ENCODE measurements around the gene PTCHD4.
A peak's percentile ranks its signal among the peaks of the same experiment; 100 is the strongest.

Gene PTCHD4

GRCh38 chr6:48111143-48111506 lies at the start of gene PTCHD4:
Gene PTCHD4, minus strand, starts transcription at chr6:48111197. Its CDS starts 42,240 bp downstream, at chr6:48068957.
- Histone ChIP-seq H3K9me3 (ENCODE audit: control insufficient read depth, low read depth, low read length) (no peaks in the 10 kb centered on the region), H3K27ac (ENCODE audit: low read length) (peak within 1 kb of the TSS; percentile 43), H3K4me1 (ENCODE audit: control insufficient read depth, low read depth, low read length) (peaks cover 10% of the 10 kb centered on the region), H3K27me3 (ENCODE audit: control insufficient read depth, insufficient read depth, low read length) (no peaks in the 10 kb centered on the region), H3K4me3 (ENCODE audit: low read length) (peak within 1 kb of the TSS; percentile 67), H3K36me3 (ENCODE audit: control insufficient read depth, low read depth, low read length) (no peaks in the 10 kb centered on the region), H3K9ac (ENCODE audit: low read length) (peak within 1 kb of the TSS; percentile 52)

GRCh38 chr6:48151142-48151541 lies 40.1 kb upstream of the PTCHD4 start:
- H3K4me1 ChIP-seq (ENCODE audit: control insufficient read depth, low read depth, low read length): no peaks in the 10 kb centered on the region
- H3K9me3 ChIP-seq (ENCODE audit: control insufficient read depth, low read depth, low read length): peaks cover 11% of the 10 kb centered on the region
- H3K27me3 ChIP-seq (ENCODE audit: control insufficient read depth, insufficient read depth, low read length): no peaks in the 10 kb centered on the region
- no peak overlapping the region for H3K9ac ChIP-seq (ENCODE audit: low read length)
- H3K27ac ChIP-seq (ENCODE audit: low read length): no peak overlapping the region
- H3K4me3 ChIP-seq (ENCODE audit: low read length): no peak overlapping the region
- H3K36me3 ChIP-seq (ENCODE audit: control insufficient read depth, low read depth, low read length): no peaks in the 10 kb centered on the region

GRCh38 chr6:48150701-48151100 lies 39.7 kb upstream of the PTCHD4 start:
- Histone ChIP-seq H3K9ac (ENCODE audit: low read length) (no peak overlapping the region), H3K36me3 (ENCODE audit: control insufficient read depth, low read depth, low read length) (no peaks in the 10 kb centered on the region), H3K27ac (ENCODE audit: low read length) (no peak overlapping the region), H3K9me3 (ENCODE audit: control insufficient read depth, low read depth, low read length) (peaks cover 11% of the 10 kb centered on the region), H3K4me3 (ENCODE audit: low read length) (no peak overlapping the region), H3K4me1 (ENCODE audit: control insufficient read depth, low read depth, low read length) (no peaks in the 10 kb centered on the region), H3K27me3 (ENCODE audit: control insufficient read depth, insufficient read depth, low read length) (no peaks in the 10 kb centered on the region)

- Histone ChIP-seq H3K9ac (ENCODE audit: low read length) (no peak overlapping the region), H3K9me3 (ENCODE audit: control insufficient read depth, low read depth, low read length) (peaks cover 4% of the 10 kb centered on the region), H3K27ac (ENCODE audit: low read length) (no peak overlapping the region), H3K36me3 (ENCODE audit: control insufficient read depth, low read depth, low read length) (no peaks in the 10 kb centered on the region), H3K4me1 (ENCODE audit: control insufficient read depth, low read depth, low read length) (no peaks in the 10 kb centered on the region), H3K4me3 (ENCODE audit: low read length) (no peak overlapping the region), H3K27me3 (ENCODE audit: control insufficient read depth, insufficient read depth, low read length) (no peaks in the 10 kb centered on the region)
Measured at GRCh38 chr6:48147051-48147450, 36.1 kb upstream of the PTCHD4 start.

- no peaks in the 10 kb centered on the region for H3K4me1 ChIP-seq (ENCODE audit: control insufficient read depth, low read depth, low read length)
- no peaks in the 10 kb centered on the region for H3K27me3 ChIP-seq (ENCODE audit: control insufficient read depth, insufficient read depth, low read length)
- no peak overlapping the region for H3K4me3 ChIP-seq (ENCODE audit: low read length)
- H3K9ac ChIP-seq (ENCODE audit: low read length): no peak overlapping the region
- no peaks in the 10 kb centered on the region for H3K9me3 ChIP-seq (ENCODE audit: control insufficient read depth, low read depth, low read length)
- no peak overlapping the region for H3K27ac ChIP-seq (ENCODE audit: low read length)
- no peaks in the 10 kb centered on the region for H3K36me3 ChIP-seq (ENCODE audit: control insufficient read depth, low read depth, low read length)
Measured at GRCh38 chr6:48144021-48144420, 33.0 kb upstream of the PTCHD4 start.

GRCh38 chr6:48141975-48142374 lies 31.0 kb upstream of the PTCHD4 start:
- Histone ChIP-seq H3K9me3 (ENCODE audit: control insufficient read depth, low read depth, low read length) (no peaks in the 10 kb centered on the region), H3K4me3 (ENCODE audit: low read length) (no peak overlapping the region), H3K4me1 (ENCODE audit: control insufficient read depth, low read depth, low read length) (no peaks in the 10 kb centered on the region), H3K9ac (ENCODE audit: low read length) (no peak overlapping the region), H3K36me3 (ENCODE audit: control insufficient read depth, low read depth, low read length) (no peaks in the 10 kb centered on the region), H3K27me3 (ENCODE audit: control insufficient read depth, insufficient read depth, low read length) (no peaks in the 10 kb centered on the region), H3K27ac (ENCODE audit: low read length) (no peak overlapping the region)

GRCh38 chr6:48139818-48140614 lies 29.0 kb upstream of the PTCHD4 start:
- no peak overlapping the region for H3K27ac ChIP-seq (ENCODE audit: low read length)
- H3K9ac ChIP-seq (ENCODE audit: low read length): no peak overlapping the region
- H3K9me3 ChIP-seq (ENCODE audit: control insufficient read depth, low read depth, low read length): no peaks in the 10 kb centered on the region
- no peak overlapping the region for H3K4me3 ChIP-seq (ENCODE audit: low read length)
- H3K4me1 ChIP-seq (ENCODE audit: control insufficient read depth, low read depth, low read length): no peaks in the 10 kb centered on the region
- no peaks in the 10 kb centered on the region for H3K36me3 ChIP-seq (ENCODE audit: control insufficient read depth, low read depth, low read length)
- no peaks in the 10 kb centered on the region for H3K27me3 ChIP-seq (ENCODE audit: control insufficient read depth, insufficient read depth, low read length)

- Histone ChIP-seq H3K4me1 (ENCODE audit: control insufficient read depth, low read depth, low read length) (no peaks in the 10 kb centered on the region), H3K27me3 (ENCODE audit: control insufficient read depth, insufficient read depth, low read length) (no peaks in the 10 kb centered on the region), H3K36me3 (ENCODE audit: control insufficient read depth, low read depth, low read length) (no peaks in the 10 kb centered on the region), H3K4me3 (ENCODE audit: low read length) (no peak overlapping the region), H3K9me3 (ENCODE audit: control insufficient read depth, low read depth, low read length) (no peaks in the 10 kb centered on the region), H3K27ac (ENCODE audit: low read length) (no peak overlapping the region), H3K9ac (ENCODE audit: low read length) (no peak overlapping the region)
Measured at GRCh38 chr6:48136856-48137255, 25.9 kb upstream of the PTCHD4 start.

- no peaks in the 10 kb centered on the region for H3K27me3 ChIP-seq (ENCODE audit: control insufficient read depth, insufficient read depth, low read length)
- no peaks in the 10 kb centered on the region for H3K4me1 ChIP-seq (ENCODE audit: control insufficient read depth, low read depth, low read length)
- no peak overlapping the region for H3K27ac ChIP-seq (ENCODE audit: low read length)
Measured at GRCh38 chr6:48135323-48136084, 24.5 kb upstream of the PTCHD4 start.

GRCh38 chr6:48134246-48134645 lies 23.2 kb upstream of the PTCHD4 start:
- Histone ChIP-seq H3K27ac (ENCODE audit: low read length) (no peak overlapping the region), H3K4me1 (ENCODE audit: control insufficient read depth, low read depth, low read length) (no peaks in the 10 kb centered on the region), H3K4me3 (ENCODE audit: low read length) (no peak overlapping the region)

More at GRCh38 chr6:48135323-48136084, 24.5 kb upstream of the PTCHD4 start:
- H3K9ac ChIP-seq (ENCODE audit: low read length): no peak overlapping the region
- H3K9me3 ChIP-seq (ENCODE audit: control insufficient read depth, low read depth, low read length): no peaks in the 10 kb centered on the region
- no peaks in the 10 kb centered on the region for H3K36me3 ChIP-seq (ENCODE audit: control insufficient read depth, low read depth, low read length)
- no peak overlapping the region for H3K4me3 ChIP-seq (ENCODE audit: low read length)

GRCh38 chr6:48123601-48124000 lies 12.6 kb upstream of the PTCHD4 start:
- Histone ChIP-seq H3K4me3 (ENCODE audit: low read length) (no peak overlapping the region), H3K27ac (ENCODE audit: low read length) (no peak overlapping the region), H3K36me3 (ENCODE audit: control insufficient read depth, low read depth, low read length) (no peaks in the 10 kb centered on the region), H3K4me1 (ENCODE audit: control insufficient read depth, low read depth, low read length) (no peaks in the 10 kb centered on the region), H3K9ac (ENCODE audit: low read length) (no peak overlapping the region), H3K27me3 (ENCODE audit: control insufficient read depth, insufficient read depth, low read length) (no peaks in the 10 kb centered on the region), H3K9me3 (ENCODE audit: control insufficient read depth, low read depth, low read length) (no peaks in the 10 kb centered on the region)

More at GRCh38 chr6:48134246-48134645, 23.2 kb upstream of the PTCHD4 start:
- H3K36me3 ChIP-seq (ENCODE audit: control insufficient read depth, low read depth, low read length): no peaks in the 10 kb centered on the region
- H3K9ac ChIP-seq (ENCODE audit: low read length): no peak overlapping the region
- H3K9me3 ChIP-seq (ENCODE audit: control insufficient read depth, low read depth, low read length): no peaks in the 10 kb centered on the region
- no peaks in the 10 kb centered on the region for H3K27me3 ChIP-seq (ENCODE audit: control insufficient read depth, insufficient read depth, low read length)
